Liver (tissue), 3 donors: ENCODE measurements around the gene TRIM9.

Source experiments
- CTCF ChIP-seq: fragments of 150-350 bp; IDR thresholded peaks from 2 replicates; pipeline ENCODE4 v1.5.1; 2017; ENCODE audit warnings: improper control_type of control experiment, low read depth, low read length; ENCODE audit not compliant: missing input control
- HNF4G ChIP-seq: IDR thresholded peaks from 2 replicates; pipeline ENCODE4 v1.6.1; 2016; ENCODE audit warnings: antibody characterized with exemption
- RAD21 ChIP-seq, 2 donors: IDR thresholded peaks; 2 replicates each; pipeline ENCODE4 v1.6.1; 2016; ENCODE audit warnings: antibody characterized with exemption in 2 of 2, mild to moderate bottlenecking in 2 of 2
- donor health status: healthy.
- donor health status: healthy.

GRCh38 chr14:51131516-51131915, 36.6 kb upstream of the TRIM9 start:
- no peak for TF ChIP-seq RAD21 (IDR thresholded peaks at IDR 0.05)
- no peak for TF ChIP-seq CTCF
- no peak for TF ChIP-seq HNF4G
